ENCODE results near the gene TIMP2. TPM values are rescaled to one million over a fixed set of nuclear protein-coding genes. Genes with fewer than 3 reads are reported as not detected.

TIMP2 gene
- polyA plus RNA-seq, 1 donor from 2014 or later, result 25.6 TPM

GRCh38 chr17:78805301-78805700 is 119.9 kb downstream of the TIMP2 start:
- TF ChIP-seq MXI1 (conservative IDR thresholded peaks at IDR 0.05; ENCODE audit: poor library complexity, severe bottlenecking), result no peak
- H3K79me2 ChIP-seq (replicated peaks; ENCODE audit: insufficient read depth, low read length), result no peaks in the 10 kb centered on the region
- H3K27me3 ChIP-seq (ENCODE audit: insufficient read depth, low read depth, low read length), result no peaks in the 10 kb centered on the region
- H2AFZ ChIP-seq (ENCODE audit: low read depth, low read length), result no peak overlapping the region
- H3F3A ChIP-seq (ENCODE audit: insufficient read depth, low read length, poor library complexity, severe bottlenecking), result no peaks in the 10 kb centered on the region
- H3K9me2 ChIP-seq (ENCODE audit: insufficient read depth, low read length), result no peaks in the 10 kb centered on the region
- H3K36me3 ChIP-seq (ENCODE audit: insufficient read depth, low read length), result no peaks in the 10 kb centered on the region
- no peak overlapping the region for H3K4me3 ChIP-seq (ENCODE audit: low read length)
- no peak overlapping the region for H3K4me2 ChIP-seq (ENCODE audit: low read length)
- no peaks in the 10 kb centered on the region for H4K20me1 ChIP-seq (ENCODE audit: insufficient read depth)
- H3K9ac ChIP-seq (ENCODE audit: low read length), result no peak overlapping the region
- H3K27ac ChIP-seq (ENCODE audit: low read length), result no peak overlapping the region
- no peaks in the 10 kb centered on the region for H3K9me3 ChIP-seq (ENCODE audit: low read length)

- Histone ChIP-seq H3K9ac (ENCODE audit: low read length) (no peak overlapping the region), H3K27ac (ENCODE audit: low read length) (no peak overlapping the region), H3K36me3 (ENCODE audit: insufficient read depth, low read length) (no peaks in the 10 kb centered on the region), H3K4me3 (ENCODE audit: low read length) (no peak overlapping the region), H3K79me2 (replicated peaks; ENCODE audit: insufficient read depth, low read length) (no peaks in the 10 kb centered on the region), H2AFZ (ENCODE audit: low read depth, low read length) (no peak overlapping the region), H3K9me2 (ENCODE audit: insufficient read depth, low read length) (no peaks in the 10 kb centered on the region), H3F3A (ENCODE audit: insufficient read depth, low read length, poor library complexity, severe bottlenecking) (no peaks in the 10 kb centered on the region), H3K4me2 (ENCODE audit: low read length) (no peak overlapping the region), H3K9me3 (ENCODE audit: low read length) (no peaks in the 10 kb centered on the region), H4K20me1 (ENCODE audit: insufficient read depth) (no peaks in the 10 kb centered on the region), H3K27me3 (ENCODE audit: insufficient read depth, low read depth, low read length) (no peaks in the 10 kb centered on the region)
- TF ChIP-seq TAF1 (IDR thresholded peaks at IDR 0.05; ENCODE audit: low read depth) (no peak), SMC3 (conservative IDR thresholded peaks at IDR 0.05; ENCODE audit: poor library complexity) (no peak), EZH2 (IDR thresholded peaks at IDR 0.05; ENCODE audit: borderline replicate concordance, insufficient read depth, low read length, poor library complexity, severe bottlenecking) (no peak), POLR2AphosphoS5 (IDR thresholded peaks at IDR 0.05) (no peak), EP300 (conservative IDR thresholded peaks at IDR 0.05; ENCODE audit: poor library complexity, severe bottlenecking) (no peak), CTCF (IDR thresholded peaks at IDR 0.05; ENCODE audit: poor library complexity, severe bottlenecking) (no peak), REST (IDR thresholded peaks at IDR 0.05; ENCODE audit: borderline replicate concordance) (no peak), MXI1 (conservative IDR thresholded peaks at IDR 0.05; ENCODE audit: poor library complexity, severe bottlenecking) (no peak)
Measured at GRCh38 chr17:78804777-78805176, 120.4 kb downstream of the TIMP2 start.

GRCh38 chr17:78803186-78803845 is 121.9 kb downstream of the TIMP2 start:
- Histone ChIP-seq H3K27me3 (ENCODE audit: insufficient read depth, low read depth, low read length) (no peaks in the 10 kb centered on the region), H3K27ac (ENCODE audit: low read length) (no peak overlapping the region), H3K79me2 (replicated peaks; ENCODE audit: insufficient read depth, low read length) (no peaks in the 10 kb centered on the region), H3K9me3 (ENCODE audit: low read length) (no peaks in the 10 kb centered on the region), H3K9ac (ENCODE audit: low read length) (no peak overlapping the region), H4K20me1 (ENCODE audit: insufficient read depth) (no peaks in the 10 kb centered on the region), H3K4me3 (ENCODE audit: low read length) (no peak overlapping the region), H3F3A (ENCODE audit: insufficient read depth, low read length, poor library complexity, severe bottlenecking) (no peaks in the 10 kb centered on the region), H2AFZ (ENCODE audit: low read depth, low read length) (no peak overlapping the region), H3K9me2 (ENCODE audit: insufficient read depth, low read length) (no peaks in the 10 kb centered on the region), H3K36me3 (ENCODE audit: insufficient read depth, low read length) (no peaks in the 10 kb centered on the region), H3K4me2 (ENCODE audit: low read length) (no peak overlapping the region)
- TF ChIP-seq TAF1 (IDR thresholded peaks at IDR 0.05; ENCODE audit: low read depth) (no peak), RAD21 (conservative IDR thresholded peaks at IDR 0.05) (no peak), SMC3 (conservative IDR thresholded peaks at IDR 0.05; ENCODE audit: poor library complexity) (no peak), CTCF (IDR thresholded peaks at IDR 0.05; ENCODE audit: poor library complexity, severe bottlenecking) (no peak), POLR2AphosphoS5 (IDR thresholded peaks at IDR 0.05) (no peak), REST (IDR thresholded peaks at IDR 0.05; ENCODE audit: borderline replicate concordance) (no peak), EZH2 (IDR thresholded peaks at IDR 0.05; ENCODE audit: borderline replicate concordance, insufficient read depth, low read length, poor library complexity, severe bottlenecking) (no peak), EP300 (conservative IDR thresholded peaks at IDR 0.05; ENCODE audit: poor library complexity, severe bottlenecking) (no peak)
